Left lung (tissue), 10 donors: ENCODE data around the gene SLK. TPM values are rescaled to one million over a fixed set of nuclear protein-coding genes. Genes with fewer than 3 reads are reported as not detected.

Experiments used
- ATAC-seq: fragments of 200-7000 bp; cut with Tn5 transposase; one replicate; pipeline ENCODE4 v1.9.1; 2020; ENCODE audit warnings: moderate library complexity
- DNase-seq, 4 donors: peaks; one replicate each; pipeline ENCODE4 v3.0.0-alpha.2; 2013 to 2020
- H3K27ac ChIP-seq, 2 donors: fragments of 200-600 bp; sonication (generic) in 1 of 2; one replicate each; pipeline versions ENCODE4 v1.5.0 to v1.8.0; 2020 to 2021
- H3K27me3 ChIP-seq, 2 donors: fragments of 200-600 bp; sonication (generic) in 1 of 2; one replicate each; pipeline versions ENCODE4 v1.5.0 to v1.8.0; 2020 to 2021
- H3K36me3 ChIP-seq, 2 donors: fragments of 200-600 bp; sonication (generic) in 1 of 2; one replicate each; pipeline versions ENCODE4 v1.5.0 to v1.8.0; 2020 to 2021
- H3K4me1 ChIP-seq, 2 donors: fragments of 200-600 bp; one replicate each; pipeline ENCODE4 v1.8.0; 2021
- H3K4me3 ChIP-seq, 2 donors: fragments of 200-600 bp; sonication (generic) in 1 of 2; one replicate each; pipeline versions ENCODE4 v1.5.0 to v1.8.0; 2020 to 2021; ENCODE audit warnings: mild to moderate bottlenecking in 1 of 2
- H3K9me3 ChIP-seq, 2 donors: fragments of 200-600 bp; sonication (generic) in 1 of 2; one replicate each; pipeline versions ENCODE4 v1.5.0 to v1.8.0; 2020 to 2021
- CTCF ChIP-seq, 2 donors: fragments of 200-600 bp; sonication (generic) in 1 of 2; IDR thresholded peaks; one replicate each; pipeline versions ENCODE4 v1.5.0 to v1.8.0; 2021; ENCODE audit warnings: antibody characterized with exemption in 2 of 2
- intact Hi-C, 2 donors: fragments of 100-400 bp; cut with DNase I; formaldehyde crosslinking; loops; one replicate each; pipeline versions ENCODE4 v1.11.2 to v1.14.2; 2022
- polyA plus RNA-seq, 6 donors: library from polyadenylated mRNA; unstranded; fragments of 120-200 nt; gene quantifications; one replicate each; pipeline ENCODE4 v1.2.1, GENCODE V29; 2013; ENCODE audit not compliant: insufficient read length in 6 of 6
- total RNA-seq, 2 donors: library from RNA; stranded (reverse); fragmentation: NEBNext Ultra II Directional; extraction: Animal tissue kit (Norgen Biotek cat#: 25700); gene quantifications; one replicate each; pipeline ENCODE4 v1.2.1, GENCODE V29; 2021
- donor health status: DM: no; HTN: yes; CAD: no.
- donor health status: DM: no; HTN: no; CAD: no.

Gene SLK
- total and polyA plus RNA-seq, 8 donors, result 52.1 to 68.1 (median 63.2) TPM

DNA sequence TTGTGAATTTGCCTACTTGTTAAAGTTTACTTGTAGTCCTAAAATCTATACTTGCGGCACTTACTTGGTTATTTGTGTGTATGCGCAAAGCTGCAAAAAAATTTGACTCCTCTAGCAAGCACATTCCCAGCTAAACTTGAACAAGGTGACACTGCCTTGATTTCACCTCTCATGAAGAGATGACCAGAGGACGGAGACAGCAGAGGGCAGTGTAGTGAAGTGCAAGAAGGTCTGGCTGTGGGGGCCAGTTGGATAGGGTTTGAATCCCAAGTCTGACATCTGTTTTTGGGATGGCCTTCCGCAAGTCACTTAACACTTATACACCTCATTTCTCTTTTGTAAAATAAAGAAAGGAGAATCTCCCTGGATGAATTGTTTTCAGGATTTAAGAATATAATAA, 15.7 kb downstream of the SLK start:
- no peaks in the 10 kb centered on the region for H3K9me3 ChIP-seq
- peak overlapping the region in 1 of 2 donors; percentile 68 for H3K27ac ChIP-seq
- no peaks in the 10 kb centered on the region for H3K36me3 ChIP-seq
- intact Hi-C loops, result no loop called here
- peaks cover 4 to 66% of the 10 kb centered on the region in 2 donors for H3K4me1 ChIP-seq
- ATAC-seq (peak; percentile 33), DNase-seq (no peak)
- TF ChIP-seq CTCF (IDR thresholded peaks at IDR 0.05), result no peak
- H3K4me3 ChIP-seq, result no peak overlapping the region
- H3K27me3 ChIP-seq, result no peaks in the 10 kb centered on the region

DNA sequence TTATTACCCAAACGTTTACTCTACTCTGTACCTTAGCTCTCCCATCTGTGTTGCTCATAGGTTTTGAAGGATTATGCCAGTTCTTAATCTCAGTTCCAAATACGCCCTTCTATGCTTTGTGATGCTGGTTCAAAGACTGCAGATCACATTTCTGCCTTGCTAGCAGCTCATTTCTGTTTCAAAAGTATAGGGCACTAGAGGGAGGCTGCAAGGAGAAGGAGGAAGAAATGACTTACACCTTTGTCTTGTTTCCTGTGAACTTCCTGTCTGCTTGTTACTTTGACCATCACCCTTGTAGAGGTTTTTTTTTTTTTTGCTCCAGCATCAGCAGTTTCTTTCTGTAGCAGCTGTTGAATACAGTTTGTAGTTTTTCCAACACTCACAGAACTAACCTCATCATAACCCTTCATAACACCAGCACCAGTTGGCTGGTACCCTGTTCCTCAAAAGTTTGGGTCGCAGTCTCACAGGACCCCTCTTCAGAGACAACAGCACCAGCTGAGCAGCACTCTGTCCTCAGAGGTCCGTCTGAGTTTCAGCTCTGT, 16.5 kb downstream of the SLK start:
- Histone ChIP-seq H3K4me3 (no peak overlapping the region), H3K27ac (peak overlapping the region in 1 of 2 donors; percentile 68), H3K27me3 (no peaks in the 10 kb centered on the region), H3K9me3 (no peaks in the 10 kb centered on the region), H3K4me1 (peaks cover 8 to 74% of the 10 kb centered on the region in 2 donors), H3K36me3 (no peaks in the 10 kb centered on the region)
- intact Hi-C loops, result no loop called here
- DNase-seq, result no peak
- ATAC-seq, result no peak
- TF ChIP-seq CTCF (IDR thresholded peaks at IDR 0.05), result no peak

- no peak for TF ChIP-seq CTCF (IDR thresholded peaks at IDR 0.05)
- ATAC-seq (no peak), DNase-seq (no peak)
- no peak overlapping the region for H3K4me3 ChIP-seq
- H3K27me3 ChIP-seq, result no peaks in the 10 kb centered on the region
- H3K36me3 ChIP-seq, result no peaks in the 10 kb centered on the region
- H3K27ac ChIP-seq, result no peak overlapping the region
- intact Hi-C loops, result no loop called here
- H3K9me3 ChIP-seq, result no peaks in the 10 kb centered on the region
- H3K4me1 ChIP-seq, result peaks cover 14 to 77% of the 10 kb centered on the region in 2 donors
Measured at GRCh38 chr10:103985726-103986125, 18.8 kb downstream of the SLK start.

GRCh38 chr10:103986360-103986759, 19.4 kb downstream of the SLK start:
- ATAC-seq, result no peak
- no peaks in the 10 kb centered on the region for H3K36me3 ChIP-seq
- no peaks in the 10 kb centered on the region for H3K27me3 ChIP-seq
- no peak overlapping the region for H3K27ac ChIP-seq
- intact Hi-C loops, result no loop called here
- no peaks in the 10 kb centered on the region for H3K9me3 ChIP-seq
- no peak for DNase-seq
- peaks cover 14 to 73% of the 10 kb centered on the region in 2 donors for H3K4me1 ChIP-seq
- TF ChIP-seq CTCF (IDR thresholded peaks at IDR 0.05), result no peak
- H3K4me3 ChIP-seq, result no peak overlapping the region

DNA sequence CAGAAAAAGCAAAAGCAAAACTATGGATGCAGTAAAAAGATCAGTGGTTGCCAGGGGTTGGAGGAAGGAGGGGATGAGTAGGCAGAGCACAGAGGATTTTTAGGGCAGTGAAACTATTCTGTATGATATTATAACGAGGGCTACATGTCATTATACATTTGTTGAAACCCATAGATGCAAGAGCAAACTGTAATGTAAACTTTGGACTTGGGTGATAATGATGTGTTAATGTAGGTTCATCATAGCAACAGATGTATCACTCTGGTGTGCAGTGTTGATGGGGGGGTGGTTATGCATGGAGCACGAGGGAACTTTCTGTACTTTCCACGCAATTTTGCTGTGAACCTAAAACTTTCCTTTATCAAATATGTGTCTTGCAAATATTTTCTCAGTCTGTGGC, 23.2 kb downstream of the SLK start:
- TF ChIP-seq CTCF (IDR thresholded peaks at IDR 0.05), result no peak
- no peak overlapping the region for H3K4me3 ChIP-seq
- DNase-seq (peak in 2 of 4 donors; percentile 39 to 76), ATAC-seq (no peak)
- no peaks in the 10 kb centered on the region for H3K27me3 ChIP-seq
- H3K4me1 ChIP-seq, result peaks cover 14 to 37% of the 10 kb centered on the region in 2 donors
- H3K36me3 ChIP-seq, result peaks cover 0 to 14% of the 10 kb centered on the region in 2 donors
- intact Hi-C loops, result no loop called here
- no peaks in the 10 kb centered on the region for H3K9me3 ChIP-seq
- H3K27ac ChIP-seq, result no peak overlapping the region
